Upper lobe of left lung (tissue), 6 donors: ENCODE measurements around the gene GTF2A1. TPM values are rescaled to one million over a fixed set of nuclear protein-coding genes. Genes with fewer than 3 reads are reported as not detected.

Experiments
- ATAC-seq, 2 donors: fragments of 200-7000 bp; cut with Tn5 transposase; one replicate each; pipeline ENCODE4 v1.9.1; 2022; ENCODE audit warnings: mild to moderate bottlenecking in 2 of 2, moderate library complexity in 2 of 2; ENCODE audit not compliant: low FRiP score in 2 of 2
- DNase-seq, 2 donors: peaks; one replicate each; pipeline ENCODE4 v3.0.0-alpha.2; 2019 to 2020
- H3K27ac ChIP-seq, 4 donors: fragments of 200-600 bp; sonication (generic); one replicate each; pipeline ENCODE4 v1.5.1; 2016 to 2019
- H3K27me3 ChIP-seq, 4 donors: fragments of 200-600 bp; sonication (generic); one replicate each; pipeline ENCODE4 v1.5.1; 2017 to 2019
- H3K36me3 ChIP-seq, 4 donors: fragments of 200-600 bp; sonication (generic); one replicate each; pipeline ENCODE4 v1.5.1; 2016 to 2019
- H3K4me1 ChIP-seq, 4 donors: fragments of 200-600 bp; sonication (generic); one replicate each; pipeline ENCODE4 v1.5.1; 2018 to 2019
- H3K4me3 ChIP-seq, 4 donors: fragments of 200-600 bp; sonication (generic); one replicate each; pipeline ENCODE4 v1.5.1; 2017 to 2019; ENCODE audit warnings: mild to moderate bottlenecking in 2 of 4, moderate library complexity in 1 of 4
- H3K9me3 ChIP-seq, 4 donors: fragments of 200-600 bp; sonication (generic); one replicate each; pipeline ENCODE4 v1.5.1; 2018 to 2019
- EP300 ChIP-seq, 4 donors: sonication (generic); formaldehyde crosslinking; IDR thresholded peaks; one replicate each; pipeline ENCODE4 v1.5.1; 2017; ENCODE audit warnings: antibody characterized with exemption in 4 of 4, control low read depth in 2 of 4
- POLR2A ChIP-seq, 4 donors: fragments of 450-650 bp; IDR thresholded peaks; one replicate each; pipeline ENCODE4 v1.5.1; 2016 to 2017; ENCODE audit warnings: antibody characterized with exemption in 4 of 4, mild to moderate bottlenecking in 2 of 4
- POLR2AphosphoS5 ChIP-seq, 2 donors: sonication (generic); formaldehyde crosslinking; IDR thresholded peaks; one replicate each; pipeline ENCODE4 v1.5.1; 2017; ENCODE audit warnings: antibody characterized with exemption in 2 of 2
- WGBS, 2 donors: methylation state at CpG; one replicate each; pipeline ENCODE4 v1.1.5; 2017 to 2018; 5-methylcytosine and 5-hydroxymethylcytosine counted together
- total RNA-seq, 6 donors: library from RNA; depleted of rRNA in 4 of 6; stranded (reverse); fragments of >200 nt in 4 of 6; gene quantifications; one replicate each; pipeline versions ENCODE4 v1.1.0 to v1.2.1, GENCODE V29; 2016 to 2021
- TF ChIP-seq, protein P1 (sequence below), 6 experiments: fragments of 450-650 bp in 4 of 6; fragments of 200-600 bp in 2 of 6; sonication (generic) in 2 of 6; IDR thresholded peaks; one replicate each; pipeline ENCODE4 v1.5.1; 2016 to 2019; ENCODE audit warnings: antibody characterized with exemption in 6 of 6
- donor health status: DM: no; HTN: no; CAD: no; lungs with moderate emphysema.
- donor health status: DM: no; HTN: yes; CAD: no; lungs with severe emphysema.

The GTF2A1 gene
- total RNA-seq, 6 donors from 2014 or later, result 17.2 to 31.6 (median 23.7) TPM

DNA sequence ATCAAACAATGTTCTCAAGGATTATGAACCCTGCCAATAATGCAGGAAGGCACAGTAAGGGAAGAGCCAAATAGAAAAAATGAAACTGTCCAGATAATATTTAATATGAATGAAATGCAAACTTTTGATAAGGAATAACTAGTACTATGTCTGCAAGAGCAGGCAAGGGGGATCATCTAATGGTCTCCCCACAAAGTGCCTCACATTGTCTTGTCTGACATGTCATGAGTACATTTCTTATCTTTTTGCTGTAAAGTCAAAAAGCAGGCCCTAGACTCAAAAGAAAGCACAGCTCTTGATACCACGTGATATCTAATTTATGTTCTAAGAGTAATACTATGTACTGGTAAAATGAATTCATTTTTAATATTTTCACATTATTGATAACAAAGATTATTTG is 43.9 kb upstream of the GTF2A1 start:
- H3K27ac ChIP-seq, result no peak overlapping the region
- no peaks in the 10 kb centered on the region for H3K9me3 ChIP-seq
- H3K4me3 ChIP-seq, result no peak overlapping the region
- DNase-seq (no peak), ATAC-seq (no peak)
- H3K27me3 ChIP-seq, result no peaks in the 10 kb centered on the region
- H3K4me1 ChIP-seq, result no peaks in the 10 kb centered on the region
- TF ChIP-seq EP300 (IDR thresholded peaks at IDR 0.05), result no peak
- no peak for TF ChIP-seq POLR2AphosphoS5 (IDR thresholded peaks at IDR 0.05)
- no peak for TF ChIP-seq POLR2A (IDR thresholded peaks at IDR 0.05)
- 85% methylated on average over 1 of the region's 1 CpG for WGBS, 2 donors
- H3K36me3 ChIP-seq, result peaks cover 0 to 7% (median 0%) of the 10 kb centered on the region in 4 donors

DNA sequence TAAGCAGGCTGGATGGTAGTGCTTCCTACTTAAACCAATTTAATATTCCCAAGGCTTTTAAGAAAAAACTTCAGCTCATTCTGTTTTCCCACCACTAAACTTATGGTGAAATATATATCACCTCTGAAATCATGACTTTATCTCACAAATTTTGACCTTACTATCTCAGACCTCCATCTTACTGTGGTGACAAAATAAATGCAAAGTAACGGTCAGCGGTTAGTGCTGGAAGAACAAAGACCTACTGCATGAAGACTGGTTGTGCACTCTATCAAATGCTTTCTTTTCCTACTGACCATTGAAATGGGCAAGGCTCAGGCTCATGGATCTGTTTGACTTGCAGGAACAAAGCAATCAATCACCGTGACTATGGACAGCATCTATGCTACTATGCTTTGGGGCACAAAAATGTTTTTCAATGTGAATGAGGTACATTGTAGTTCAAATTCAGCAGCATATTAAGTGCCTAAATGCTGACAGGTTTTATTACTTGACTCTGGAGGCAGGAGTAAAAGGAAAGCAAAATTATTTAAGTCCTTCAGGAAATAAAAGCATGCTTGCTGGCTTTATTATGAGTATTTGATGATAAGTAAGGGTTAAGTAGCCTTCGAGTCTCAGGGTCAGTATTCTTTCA is 43.1 kb upstream of the GTF2A1 start:
- Histone ChIP-seq H3K9me3 (no peaks in the 10 kb centered on the region), H3K36me3 (peaks cover 0 to 7% (median 0%) of the 10 kb centered on the region in 4 donors), H3K4me3 (no peak overlapping the region), H3K4me1 (no peaks in the 10 kb centered on the region), H3K27me3 (no peaks in the 10 kb centered on the region), H3K27ac (no peak overlapping the region)
- ATAC-seq (no peak), DNase-seq (no peak)
- TF ChIP-seq, protein P1, sequence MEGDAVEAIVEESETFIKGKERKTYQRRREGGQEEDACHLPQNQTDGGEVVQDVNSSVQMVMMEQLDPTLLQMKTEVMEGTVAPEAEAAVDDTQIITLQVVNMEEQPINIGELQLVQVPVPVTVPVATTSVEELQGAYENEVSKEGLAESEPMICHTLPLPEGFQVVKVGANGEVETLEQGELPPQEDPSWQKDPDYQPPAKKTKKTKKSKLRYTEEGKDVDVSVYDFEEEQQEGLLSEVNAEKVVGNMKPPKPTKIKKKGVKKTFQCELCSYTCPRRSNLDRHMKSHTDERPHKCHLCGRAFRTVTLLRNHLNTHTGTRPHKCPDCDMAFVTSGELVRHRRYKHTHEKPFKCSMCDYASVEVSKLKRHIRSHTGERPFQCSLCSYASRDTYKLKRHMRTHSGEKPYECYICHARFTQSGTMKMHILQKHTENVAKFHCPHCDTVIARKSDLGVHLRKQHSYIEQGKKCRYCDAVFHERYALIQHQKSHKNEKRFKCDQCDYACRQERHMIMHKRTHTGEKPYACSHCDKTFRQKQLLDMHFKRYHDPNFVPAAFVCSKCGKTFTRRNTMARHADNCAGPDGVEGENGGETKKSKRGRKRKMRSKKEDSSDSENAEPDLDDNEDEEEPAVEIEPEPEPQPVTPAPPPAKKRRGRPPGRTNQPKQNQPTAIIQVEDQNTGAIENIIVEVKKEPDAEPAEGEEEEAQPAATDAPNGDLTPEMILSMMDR (IDR thresholded peaks at IDR 0.05), result no peak
- TF ChIP-seq POLR2AphosphoS5 (IDR thresholded peaks at IDR 0.05) (no peak), POLR2A (IDR thresholded peaks at IDR 0.05) (no peak), EP300 (IDR thresholded peaks at IDR 0.05) (no peak)
- WGBS, 2 donors, result 78 to 87% methylated on average over 4 of the region's 4 CpGs

DNA sequence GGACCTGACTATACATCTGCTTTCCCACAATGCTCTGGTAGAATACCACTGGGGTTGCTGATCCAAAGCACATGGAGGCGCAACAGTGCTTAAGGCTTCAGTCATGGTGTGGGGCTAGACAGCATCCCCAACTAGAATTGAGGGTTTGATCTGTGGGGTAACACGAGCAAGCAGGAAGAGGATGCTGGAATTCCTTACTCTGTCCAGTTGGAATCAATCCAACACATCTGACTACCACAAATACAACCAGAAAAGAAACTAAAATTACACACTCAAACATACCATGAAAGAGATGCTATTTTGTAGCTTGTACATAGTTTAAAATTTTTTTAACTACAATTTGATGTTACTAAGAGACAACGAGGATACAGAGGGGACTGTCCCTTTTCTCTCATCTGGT is 40.4 kb upstream of the GTF2A1 start:
- 66 to 67% methylated on average over 3 of the region's 3 CpGs for WGBS, 2 donors
- no peak overlapping the region for H3K27ac ChIP-seq
- no peaks in the 10 kb centered on the region for H3K4me1 ChIP-seq
- no peaks in the 10 kb centered on the region for H3K9me3 ChIP-seq
- ATAC-seq, result no peak
- no peaks in the 10 kb centered on the region for H3K36me3 ChIP-seq
- no peak for DNase-seq
- TF ChIP-seq, protein P1 (IDR thresholded peaks at IDR 0.05), result no peak
- TF ChIP-seq POLR2A (IDR thresholded peaks at IDR 0.05) (no peak), EP300 (IDR thresholded peaks at IDR 0.05) (no peak), POLR2AphosphoS5 (IDR thresholded peaks at IDR 0.05) (no peak)
- H3K27me3 ChIP-seq, result no peaks in the 10 kb centered on the region
- H3K4me3 ChIP-seq, result no peak overlapping the region

DNA sequence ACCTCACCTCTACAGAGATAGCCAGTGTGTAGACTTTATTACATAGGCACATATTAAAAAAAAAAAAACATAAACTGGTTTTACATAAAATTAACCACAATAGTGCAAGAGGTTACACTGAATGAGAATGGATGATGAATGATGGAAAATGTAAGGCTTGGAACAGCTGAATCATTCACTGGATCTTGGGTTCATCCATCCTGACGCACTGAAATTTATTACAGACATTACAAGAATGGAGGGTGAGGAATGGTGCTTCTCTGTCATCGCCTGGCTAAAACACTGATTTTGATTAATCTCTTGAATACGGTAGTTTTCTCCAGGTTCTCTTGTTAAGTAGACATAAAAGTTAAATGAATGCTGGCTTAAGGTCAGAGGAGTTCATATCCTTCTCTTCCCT is 40.0 kb upstream of the GTF2A1 start:
- WGBS, 2 donors, result 81 to 90% methylated on average over 3 of the region's 3 CpGs
- no peak for DNase-seq

DNA sequence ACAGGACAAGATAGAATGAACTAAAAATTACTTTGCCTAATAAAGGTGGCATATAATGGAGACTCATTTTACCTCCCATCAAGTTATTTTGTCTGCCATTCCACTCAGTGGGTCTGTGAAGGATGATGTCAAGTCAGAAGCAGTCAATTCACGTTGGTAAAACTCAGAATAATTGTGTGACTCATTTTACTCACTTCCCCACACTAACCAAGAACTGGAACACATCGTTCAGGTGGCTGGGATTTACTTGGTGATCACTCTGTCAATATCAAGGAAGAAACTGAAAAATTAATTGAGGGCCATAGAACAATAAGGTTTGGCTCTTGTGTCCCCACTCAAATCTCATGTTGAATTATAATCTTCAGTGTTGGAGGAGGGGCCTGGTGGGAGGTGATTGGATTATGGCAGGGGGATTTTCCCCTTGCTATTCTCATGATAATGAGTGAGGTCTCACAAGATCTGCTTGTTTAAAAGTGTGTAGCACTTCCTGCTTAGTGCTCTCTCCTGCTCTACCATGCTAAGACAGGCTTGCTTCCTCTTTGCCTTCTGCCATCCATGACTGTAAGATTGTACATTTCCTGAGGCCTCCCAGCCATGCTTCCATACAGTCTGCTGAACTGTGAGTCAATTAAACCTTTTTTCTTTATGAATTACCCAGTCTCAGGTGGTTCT is 35.7 kb upstream of the GTF2A1 start:
- Histone ChIP-seq H3K9me3 (no peaks in the 10 kb centered on the region), H3K36me3 (no peaks in the 10 kb centered on the region), H3K4me3 (no peak overlapping the region), H3K27me3 (no peaks in the 10 kb centered on the region), H3K27ac (no peak overlapping the region), H3K4me1 (no peaks in the 10 kb centered on the region)
- DNase-seq, result no peak
- TF ChIP-seq, protein P1 (IDR thresholded peaks at IDR 0.05), result no peak
- TF ChIP-seq EP300 (IDR thresholded peaks at IDR 0.05) (no peak), POLR2AphosphoS5 (IDR thresholded peaks at IDR 0.05) (no peak)
- ATAC-seq, result no peak
- 68% methylated on average over 2 of the region's 2 CpGs for WGBS, 2 donors

More for the DNA sequence above, 40.0 kb upstream of the GTF2A1 start:
- TF ChIP-seq POLR2AphosphoS5 (IDR thresholded peaks at IDR 0.05) (no peak), POLR2A (IDR thresholded peaks at IDR 0.05) (no peak), EP300 (IDR thresholded peaks at IDR 0.05) (no peak)
- TF ChIP-seq, protein P1 (IDR thresholded peaks at IDR 0.05), result no peak
- no peaks in the 10 kb centered on the region for H3K36me3 ChIP-seq
- no peaks in the 10 kb centered on the region for H3K9me3 ChIP-seq
- H3K27me3 ChIP-seq, result no peaks in the 10 kb centered on the region
- no peak overlapping the region for H3K4me3 ChIP-seq
- no peak overlapping the region for H3K27ac ChIP-seq
- H3K4me1 ChIP-seq, result no peaks in the 10 kb centered on the region
- ATAC-seq, result no peak
